DMS53 (cell line): Measurements from ENCODE around the gene VSNL1.

ENCODE experiments used
- DNase-seq: peaks from one replicate; lab custom pipeline; 2025; lab: John Stamatoyannopoulos, UW

The VSNL1 gene

GRCh38 chr2:17614174-17614930 lies 73.9 kb downstream of the VSNL1 start:
- DNase-seq: no peak

DNA sequence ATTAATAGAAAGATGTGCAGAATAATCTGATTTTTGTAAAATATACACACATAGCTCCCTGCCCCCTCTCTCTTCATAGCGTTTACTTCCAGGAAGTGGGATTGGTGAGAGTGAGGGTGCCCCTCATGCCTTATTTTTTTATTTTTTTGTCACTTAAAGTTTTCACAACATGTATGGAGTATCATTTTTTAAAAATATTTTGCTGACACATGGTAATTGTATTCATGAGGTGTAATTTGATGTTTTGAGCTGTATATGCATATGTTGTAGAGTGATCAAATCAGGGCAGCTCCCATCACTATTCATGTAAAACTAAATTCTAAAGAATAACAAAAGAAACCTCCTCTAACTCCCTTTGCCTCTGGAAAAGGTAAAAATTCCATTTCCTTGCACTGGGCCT lies 74.7 kb downstream of the VSNL1 start:
- DNase-seq: no peak

GRCh38 chr2:17615728-17616351 lies 75.3 kb downstream of the VSNL1 start:
- DNase-seq: no peak

- DNase-seq: no peak
Observed at GRCh38 chr2:17616405-17616804, 75.9 kb downstream of the VSNL1 start.

DNA sequence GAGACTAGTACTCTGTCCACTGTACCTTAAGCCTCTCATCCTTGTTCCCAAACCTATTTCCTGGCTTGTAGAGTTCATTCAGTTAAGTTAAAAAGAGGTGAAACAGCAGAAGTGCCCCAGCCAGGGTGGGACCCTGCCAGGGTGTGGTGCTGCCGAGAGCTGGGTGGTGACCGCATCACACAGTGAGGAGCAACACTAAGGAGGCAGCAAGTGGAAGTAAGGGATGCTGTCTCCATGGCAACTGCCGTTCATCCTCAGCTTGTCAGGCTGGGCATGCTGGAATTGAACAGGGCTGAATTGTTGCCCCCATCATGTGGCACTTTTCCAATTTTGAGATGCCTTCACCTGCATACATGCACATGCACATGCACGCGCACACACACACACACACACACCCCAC lies 77.0 kb downstream of the VSNL1 start:
- DNase-seq: no peak

DNA sequence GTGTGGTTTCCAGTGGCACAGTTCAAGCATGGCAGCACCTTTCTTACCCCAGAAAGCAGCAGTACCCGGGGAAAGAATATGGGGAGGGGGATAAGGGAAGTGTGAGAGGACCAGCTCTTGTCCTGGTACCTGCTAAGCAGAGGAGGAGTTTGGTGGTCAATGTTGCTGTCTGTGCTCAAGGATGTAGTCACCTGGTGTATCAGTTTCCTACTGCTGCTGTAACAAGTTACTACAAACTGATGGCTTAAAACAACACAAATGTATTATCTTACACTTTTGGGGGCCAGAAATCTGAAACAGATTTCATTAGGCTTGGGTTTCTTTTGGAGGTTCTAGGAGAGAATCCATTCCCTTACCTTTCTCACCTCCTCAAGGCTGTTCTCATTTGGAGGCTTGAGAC lies 77.5 kb downstream of the VSNL1 start:
- no peak for DNase-seq

- DNase-seq: no peak
Observed at GRCh38 chr2:17620280-17620679, 79.8 kb downstream of the VSNL1 start.

GRCh38 chr2:17620841-17621240 lies 80.3 kb downstream of the VSNL1 start:
- no peak for DNase-seq

- no peak for DNase-seq
Observed at GRCh38 chr2:17621781-17622180, 81.3 kb downstream of the VSNL1 start.

- no peak for DNase-seq
Observed at GRCh38 chr2:17625446-17625845, 85.0 kb downstream of the VSNL1 start.

- no peak for DNase-seq
Observed at GRCh38 chr2:17626986-17627385, 86.5 kb downstream of the VSNL1 start.

DNA sequence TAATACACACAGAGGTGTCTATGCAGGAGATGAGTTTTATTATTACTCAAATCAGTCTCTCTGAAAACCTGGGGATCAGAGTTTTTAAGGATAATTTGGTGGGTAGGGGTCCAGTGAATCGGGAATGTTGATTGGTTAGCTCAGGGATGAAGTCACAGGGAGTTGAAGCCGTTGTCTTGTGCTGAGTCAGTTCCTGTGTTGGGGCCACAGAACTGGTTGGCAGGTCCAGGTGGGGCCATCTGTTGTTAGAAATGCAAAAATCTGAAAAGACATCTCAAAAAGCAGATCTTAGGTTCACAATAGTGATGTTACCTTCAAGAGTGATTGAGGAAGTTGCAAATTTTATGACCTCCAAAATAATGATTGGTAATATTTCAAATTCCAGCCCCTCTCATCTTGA lies 86.9 kb downstream of the VSNL1 start:
- DNase-seq: no peak

DNA sequence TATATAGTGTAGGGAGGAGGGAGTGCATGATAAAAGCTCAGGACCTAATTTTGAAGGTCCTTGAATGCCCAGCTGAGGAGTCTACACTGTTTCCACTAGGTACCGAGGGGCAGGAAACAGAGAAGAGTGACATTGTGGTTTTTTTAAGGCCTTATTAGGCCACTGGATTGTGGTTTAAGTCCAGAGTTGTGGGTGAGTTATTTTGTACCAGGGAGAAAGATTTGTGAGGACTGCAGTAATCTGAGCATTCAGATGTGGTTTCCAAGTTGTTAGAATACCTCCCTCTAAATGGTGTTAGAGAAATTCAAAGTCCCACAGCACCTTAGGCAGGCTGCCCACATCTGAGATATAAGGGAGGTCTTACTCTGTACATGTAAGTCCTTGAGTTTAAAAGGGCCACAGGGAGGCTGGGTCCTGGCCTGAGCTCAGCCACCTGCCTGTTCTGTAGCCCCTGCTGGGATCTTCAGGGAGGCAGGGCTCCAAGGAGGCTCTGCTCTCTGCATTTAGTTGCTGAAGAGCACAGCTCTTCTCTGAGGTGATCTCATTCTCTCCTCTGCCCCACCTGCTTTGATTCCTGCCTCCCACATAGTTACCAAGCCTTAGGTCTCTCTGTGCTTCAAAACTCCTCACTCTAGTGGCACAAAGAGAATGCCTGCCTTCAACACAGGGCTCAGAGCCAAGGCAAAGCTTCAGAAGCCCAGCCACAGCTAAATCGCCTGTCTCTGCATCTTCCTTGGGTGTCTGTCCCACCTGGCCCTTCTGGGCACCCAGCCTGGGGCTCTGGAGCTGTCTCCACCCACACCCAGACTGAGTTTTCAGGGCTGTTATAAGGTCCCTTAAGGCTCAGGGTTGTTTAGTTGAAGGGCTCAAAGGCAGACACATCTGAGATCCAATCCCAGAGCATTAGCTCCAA lies 88.1 kb downstream of the VSNL1 start:
- no peak for DNase-seq

DNA sequence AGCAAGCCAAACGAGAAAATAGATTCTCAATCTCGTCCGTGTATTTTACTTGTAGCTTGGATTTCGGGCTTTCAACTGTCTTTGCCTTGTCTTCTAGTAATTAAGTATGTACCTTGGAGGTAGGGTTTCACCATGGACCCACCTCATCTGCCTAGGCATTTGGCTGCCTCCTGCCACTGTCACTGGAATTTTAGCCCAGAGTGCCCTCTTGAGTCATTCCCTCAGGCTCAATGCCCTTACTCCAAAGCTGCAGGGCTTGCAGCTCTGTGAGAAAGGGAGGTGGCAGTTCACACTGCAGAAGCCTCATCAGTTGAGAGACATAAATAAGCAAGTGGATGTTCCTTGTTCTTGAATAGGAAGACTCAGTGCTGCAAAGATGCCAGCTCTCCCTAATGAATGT lies 89.6 kb downstream of the VSNL1 start:
- DNase-seq: no peak

GRCh38 chr2:17634997-17635396 lies 94.5 kb downstream of the VSNL1 start:
- no peak for DNase-seq

- DNase-seq: no peak
Observed at GRCh38 chr2:17636257-17636656, 95.8 kb downstream of the VSNL1 start.

GRCh38 chr2:17637131-17637906 lies 96.8 kb downstream of the VSNL1 start:
- no peak for DNase-seq

DNA sequence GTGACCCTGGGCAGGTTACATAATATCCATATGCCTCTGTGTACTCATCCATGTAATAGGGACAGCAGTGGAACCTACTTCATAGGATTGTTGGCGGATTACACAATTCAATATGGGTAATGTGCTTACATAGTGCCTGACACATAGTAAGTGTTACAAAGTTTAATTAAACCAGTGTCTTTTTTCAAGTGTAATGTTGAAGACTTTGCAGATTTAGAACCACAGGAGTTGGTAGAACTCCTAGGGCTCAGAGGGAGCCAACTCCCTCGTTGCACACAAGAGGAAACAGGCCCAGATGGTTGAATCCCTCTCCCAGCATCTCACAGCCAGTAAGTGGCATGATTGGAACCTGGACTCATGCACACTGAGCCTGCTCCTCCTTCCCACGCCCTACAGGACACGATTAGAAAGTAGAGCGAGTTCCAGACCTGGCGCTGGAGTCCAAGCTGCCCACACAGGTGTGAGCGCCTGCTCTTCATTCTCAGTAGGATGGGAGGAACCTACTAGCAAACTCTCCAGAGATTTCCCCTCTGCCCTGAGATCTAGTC lies 97.8 kb downstream of the VSNL1 start:
- no peak for DNase-seq

DNA sequence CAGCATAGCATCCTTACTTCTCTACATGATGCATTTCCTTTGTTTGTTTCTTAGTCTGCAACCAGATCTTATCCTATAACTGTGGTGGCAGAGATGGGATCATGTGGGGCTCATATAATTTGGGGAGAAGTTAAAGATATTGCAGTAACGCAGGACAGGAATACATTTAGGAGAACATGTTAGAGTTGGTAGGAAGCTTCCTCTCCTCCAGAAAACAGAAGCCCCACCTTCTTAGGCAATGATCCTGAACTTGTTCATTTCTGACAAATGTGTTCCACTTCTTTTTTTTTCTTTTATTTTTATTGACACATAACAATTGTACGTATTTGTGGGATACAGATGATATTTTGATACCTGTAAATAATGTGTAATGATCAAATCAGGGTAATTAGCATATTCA lies 99.9 kb downstream of the VSNL1 start:
- DNase-seq: no peak

GRCh38 chr2:17643031-17643615 lies 102.6 kb downstream of the VSNL1 start:
- peak; percentile 85 for DNase-seq

GRCh38 chr2:17644997-17645720 lies 104.7 kb downstream of the VSNL1 start:
- no peak for DNase-seq
